GM11168 (cell line): ENCODE results near the gene ADRM1.

Experiments used
- in situ Hi-C: fragments of 300-500 bp; cut with MboI; formaldehyde crosslinking; loops from one replicate; pipeline ENCODE4 v1.12.0; 2022; ENCODE audit warnings: low sequenced_read_pairs; ENCODE audit not compliant: unreplicated experiment

ADRM1 gene

DNA sequence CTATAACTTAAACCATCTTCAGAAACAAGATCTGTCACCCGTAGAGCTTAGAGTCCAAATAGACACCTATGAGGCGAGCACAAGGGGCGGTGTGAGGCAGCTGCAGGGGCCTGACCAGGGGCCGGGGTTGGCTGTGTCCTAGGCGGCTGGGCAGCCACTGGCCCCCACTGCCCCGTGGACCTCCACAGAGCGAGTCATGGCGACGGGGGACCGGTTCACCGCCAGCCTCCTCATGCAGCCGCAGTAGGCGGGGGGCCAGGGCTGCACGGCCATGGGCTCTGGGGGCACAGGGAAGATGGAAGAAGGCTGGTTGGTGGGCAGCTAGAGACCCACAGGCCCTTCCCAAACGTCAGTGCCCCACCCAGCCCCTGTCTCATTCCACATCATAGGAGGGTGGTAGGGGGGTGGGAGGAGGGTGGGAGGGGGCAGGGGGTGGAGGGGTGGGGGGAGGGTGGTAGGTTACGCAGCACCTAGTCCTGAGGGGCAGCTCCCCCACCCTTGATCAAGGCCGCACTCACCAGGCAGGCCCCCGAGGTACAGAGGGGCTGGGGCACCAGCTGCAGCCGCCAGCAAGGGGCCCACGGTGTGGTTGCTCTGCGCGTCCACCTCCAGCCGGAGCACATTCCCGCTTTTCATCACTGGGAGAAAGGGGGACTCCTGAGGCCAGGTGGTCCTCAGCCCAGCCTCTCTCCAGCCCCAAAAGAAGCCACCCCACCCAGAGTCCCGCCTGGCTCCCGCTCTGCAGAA lies 6.6 kb downstream of the ADRM1 start:
- in situ Hi-C loops, result no loop called here

DNA sequence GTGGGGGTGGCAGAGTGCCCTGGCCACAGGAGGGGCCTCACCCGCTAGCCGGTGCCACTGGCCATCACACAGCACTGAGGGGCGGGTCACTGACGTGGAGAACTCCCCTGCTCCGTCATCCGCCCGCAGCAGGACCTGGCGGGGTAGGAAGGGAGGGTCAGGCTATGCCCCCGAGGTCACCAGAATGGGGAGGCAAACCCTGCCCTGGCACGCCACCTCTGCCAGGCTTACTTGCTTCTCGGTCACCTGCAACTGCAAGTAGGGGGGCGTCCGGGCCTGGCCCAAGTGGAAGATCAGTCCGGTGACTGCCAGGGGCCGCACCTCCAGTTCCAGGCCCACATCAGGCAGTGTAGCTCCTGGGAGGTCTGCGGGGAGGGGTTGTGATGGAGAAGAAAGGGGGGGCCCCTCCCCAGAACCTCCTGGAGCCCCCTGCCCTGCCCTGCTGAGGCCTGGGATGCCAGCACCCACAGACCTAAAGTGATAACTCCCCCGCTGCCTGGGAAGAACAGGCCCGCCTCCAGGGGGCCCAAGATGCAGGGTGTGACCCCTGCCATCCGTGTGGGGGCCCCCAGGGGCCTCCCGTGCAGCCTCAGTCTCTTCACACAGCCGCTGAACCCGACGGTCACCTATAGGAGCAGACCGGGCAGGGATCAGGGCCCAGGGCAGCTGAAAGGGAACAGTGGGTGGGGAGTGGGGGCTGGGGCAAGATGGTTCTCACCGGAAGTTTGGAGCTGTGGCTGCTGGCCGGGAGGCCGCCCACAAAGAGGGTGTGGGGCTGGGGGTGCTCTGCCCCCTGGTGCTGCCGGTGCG lies 7.4 kb downstream of the ADRM1 start:
- in situ Hi-C loops, result no loop called here

DNA sequence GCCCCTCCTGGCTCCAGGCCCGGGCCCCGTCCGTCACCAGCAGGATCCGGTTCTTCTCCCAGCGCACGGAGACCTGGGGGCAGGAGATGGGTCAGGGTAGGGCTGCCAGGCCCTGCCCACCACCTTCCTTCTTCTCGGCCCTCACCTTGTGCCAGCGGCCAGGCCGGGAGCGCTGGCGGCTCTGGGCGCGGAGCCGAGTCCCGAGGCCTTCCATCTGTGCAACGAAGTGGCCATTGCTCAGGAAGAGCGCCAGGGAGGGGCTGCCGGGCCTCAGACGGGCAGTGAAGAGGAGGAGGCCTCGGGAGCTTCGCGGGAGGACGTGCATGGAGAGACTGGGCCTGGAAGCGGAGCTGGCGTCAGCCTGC lies 7.9 kb downstream of the ADRM1 start:
- in situ Hi-C loops, result no loop called here

DNA sequence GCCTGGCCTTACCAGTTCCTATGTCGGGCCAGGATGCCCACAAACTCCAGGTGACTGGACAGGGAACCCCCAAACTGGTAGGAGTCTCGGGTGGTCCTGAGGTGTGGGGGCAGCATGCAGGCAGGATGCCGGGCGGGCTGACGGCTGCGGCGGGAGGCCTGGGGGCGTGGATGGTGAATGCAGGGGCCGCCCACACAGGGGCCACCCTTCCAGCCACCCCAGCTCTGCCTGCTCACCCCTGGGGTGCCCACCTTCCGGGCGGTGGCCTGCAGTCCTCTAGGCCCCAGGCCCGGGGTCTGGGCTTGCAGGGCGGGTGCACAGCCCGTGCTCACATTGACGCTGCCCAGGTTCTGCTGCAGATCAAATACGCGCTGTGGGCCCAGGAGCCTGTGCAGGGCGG lies 8.4 kb downstream of the ADRM1 start:
- in situ Hi-C loops, result no loop called here

DNA sequence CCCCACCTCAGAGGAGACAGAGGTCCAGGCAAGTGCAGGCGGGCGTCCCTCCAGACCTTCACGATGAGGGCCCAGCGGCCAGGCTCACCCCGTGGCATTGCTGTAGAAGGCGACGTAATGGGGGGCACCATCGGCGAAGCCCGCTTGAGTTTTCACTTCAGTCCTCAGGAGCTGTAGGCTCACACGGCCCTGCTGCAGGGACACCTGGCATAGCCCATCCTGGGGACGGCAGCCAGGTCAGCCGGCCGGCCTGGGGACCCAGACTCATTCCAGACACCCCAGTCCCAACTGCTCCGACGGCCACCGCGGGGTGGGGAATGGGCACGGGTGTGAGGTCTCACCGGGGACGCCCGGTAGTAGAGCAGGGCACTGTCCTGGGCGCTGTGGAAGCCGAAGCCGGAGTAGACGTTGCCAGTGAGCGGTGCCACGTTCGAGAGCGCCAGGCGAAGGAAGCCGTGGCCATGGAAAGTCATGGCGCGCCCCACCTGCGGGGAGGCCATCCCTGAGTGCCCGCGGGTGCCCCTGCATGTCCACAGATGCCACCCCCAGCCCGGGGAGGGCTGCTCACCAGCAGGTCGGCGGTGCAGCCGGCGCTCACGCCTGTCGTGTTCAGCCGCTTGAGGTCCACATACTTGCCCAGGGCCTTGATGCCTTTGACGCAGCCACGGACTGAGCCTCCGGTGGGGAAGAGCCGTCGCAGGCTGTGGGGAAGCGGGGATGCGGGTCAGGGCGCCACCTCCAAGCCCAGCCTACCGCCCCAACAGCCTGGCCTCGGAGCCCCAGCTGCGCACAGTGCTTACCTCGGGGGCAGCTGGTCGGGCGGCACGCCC lies 9.2 kb downstream of the ADRM1 start:
- in situ Hi-C loops, result no loop called here

DNA sequence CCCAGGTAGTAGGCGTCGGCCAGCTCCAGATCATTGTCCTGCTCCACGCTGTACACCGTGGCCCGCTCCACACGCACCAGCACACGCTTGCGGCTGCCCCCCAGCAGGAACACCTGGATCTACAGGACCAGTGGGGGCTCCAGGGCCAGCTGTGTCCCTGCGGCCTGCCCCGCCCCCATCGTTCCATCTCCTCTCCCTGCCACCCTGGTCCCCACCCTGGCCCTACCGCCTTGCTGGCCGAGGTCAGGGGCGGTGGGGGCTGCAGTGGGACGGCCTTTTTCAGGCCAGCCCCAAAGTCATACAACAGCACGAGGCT lies 9.8 kb downstream of the ADRM1 start:
- in situ Hi-C loops, result no loop called here

DNA sequence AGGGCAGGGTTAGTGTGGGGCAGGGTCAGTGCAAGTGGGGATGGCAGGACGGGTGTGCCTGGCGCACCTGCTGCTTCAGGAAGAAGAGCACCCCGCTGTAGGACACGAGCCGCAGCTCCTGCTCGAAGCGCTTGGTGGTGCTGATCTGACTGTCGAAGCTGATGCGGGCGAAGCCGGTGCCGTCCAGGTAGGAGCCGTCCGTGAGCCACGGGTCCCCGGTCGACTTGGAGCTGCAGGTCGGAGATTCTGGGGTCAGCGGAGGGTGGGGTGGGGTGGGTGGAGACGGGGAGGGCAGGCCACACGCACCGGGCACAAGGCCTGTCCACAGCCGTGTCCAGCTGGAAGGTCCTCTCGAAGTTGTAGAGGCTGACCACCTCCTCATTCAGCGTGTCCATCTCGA lies 10.2 kb downstream of the ADRM1 start:
- in situ Hi-C loops, result no loop called here

DNA sequence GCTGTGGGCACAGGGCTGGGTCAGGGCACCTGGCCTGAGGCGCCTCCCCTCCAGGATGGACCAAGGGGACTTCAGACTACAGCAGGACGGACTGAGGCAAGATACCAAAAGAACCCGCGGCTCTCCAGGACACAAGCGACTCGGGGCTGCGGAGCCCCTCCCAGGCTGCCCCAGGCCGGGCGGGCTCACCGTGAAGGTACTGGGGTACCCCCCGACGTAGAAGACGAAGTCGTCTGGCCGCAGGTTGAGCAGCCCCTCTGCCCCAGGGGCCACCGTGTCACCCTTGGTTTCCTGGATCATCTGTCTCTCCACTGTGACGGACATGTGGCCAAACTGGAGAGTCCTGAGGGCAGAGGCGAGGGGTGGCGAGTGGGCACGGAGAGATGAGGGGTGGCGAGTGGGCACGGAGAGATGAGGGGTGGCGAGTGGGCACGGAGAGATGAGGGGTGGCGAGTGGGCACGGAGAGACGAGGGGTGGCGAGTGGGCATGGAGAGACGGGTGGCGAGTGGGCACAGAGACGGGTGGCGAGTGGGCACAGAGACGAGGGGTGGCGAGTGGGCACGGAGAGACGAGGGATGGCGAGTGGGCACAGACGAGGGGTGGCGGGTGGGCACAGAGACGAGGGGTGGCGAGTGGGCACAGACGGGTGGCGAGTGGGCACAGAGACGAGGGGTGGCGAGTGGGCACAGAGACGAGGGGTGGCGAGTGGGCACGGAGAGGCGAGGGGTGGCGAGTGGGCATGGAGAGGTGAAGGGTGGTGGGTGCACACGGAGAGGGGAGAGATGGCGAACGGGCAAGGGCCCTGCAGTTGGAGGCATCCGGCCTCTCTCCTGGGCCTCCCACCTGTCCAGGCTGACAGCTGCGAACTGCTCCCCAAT lies 10.9 kb downstream of the ADRM1 start:
- in situ Hi-C loops, result no loop called here

DNA sequence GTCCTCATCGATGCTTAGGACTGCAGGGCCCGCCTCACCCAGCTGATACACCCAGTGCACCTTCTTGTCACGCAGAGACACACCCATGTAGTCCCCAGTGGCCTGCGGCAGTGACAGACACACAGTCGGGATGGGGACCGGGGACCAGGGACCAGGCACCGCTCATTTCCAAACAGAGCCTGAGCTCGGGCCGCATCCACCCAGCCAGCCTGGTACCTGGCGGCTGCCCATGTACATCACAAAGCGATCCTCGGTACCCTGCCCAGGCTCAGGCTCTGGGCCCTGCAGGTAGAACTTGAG lies 11.5 kb downstream of the ADRM1 start:
- in situ Hi-C loops, result no loop called here

DNA sequence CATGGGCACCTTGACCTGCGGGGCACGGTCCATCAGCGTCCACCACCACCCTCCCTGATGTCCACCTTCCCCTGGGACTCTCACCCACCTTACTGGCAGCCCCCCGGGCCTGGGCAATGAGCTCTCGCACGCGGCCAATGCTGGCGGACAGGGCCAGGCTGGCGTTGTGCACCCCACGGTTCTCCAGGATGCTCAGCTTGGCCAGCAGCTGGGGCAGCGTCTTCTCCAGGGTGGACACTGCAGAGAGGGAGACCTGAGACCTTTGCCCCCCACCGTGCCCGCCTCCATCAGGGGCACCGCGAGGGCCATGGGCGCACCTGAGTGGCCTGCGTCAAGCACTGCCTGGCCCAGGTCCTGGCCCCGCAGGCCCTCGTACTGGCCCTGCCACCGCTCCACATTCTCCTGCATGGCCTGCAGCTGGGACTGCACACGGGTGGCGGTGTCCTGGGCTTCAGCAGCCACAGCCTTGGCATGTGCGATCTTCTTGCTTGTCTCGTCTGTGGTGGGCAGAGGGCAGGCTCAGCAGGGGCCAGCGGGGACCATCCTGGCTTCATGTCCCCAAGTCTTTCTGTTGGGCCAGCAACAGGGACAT lies 12.0 kb downstream of the ADRM1 start:
- in situ Hi-C loops, result no loop called here

DNA sequence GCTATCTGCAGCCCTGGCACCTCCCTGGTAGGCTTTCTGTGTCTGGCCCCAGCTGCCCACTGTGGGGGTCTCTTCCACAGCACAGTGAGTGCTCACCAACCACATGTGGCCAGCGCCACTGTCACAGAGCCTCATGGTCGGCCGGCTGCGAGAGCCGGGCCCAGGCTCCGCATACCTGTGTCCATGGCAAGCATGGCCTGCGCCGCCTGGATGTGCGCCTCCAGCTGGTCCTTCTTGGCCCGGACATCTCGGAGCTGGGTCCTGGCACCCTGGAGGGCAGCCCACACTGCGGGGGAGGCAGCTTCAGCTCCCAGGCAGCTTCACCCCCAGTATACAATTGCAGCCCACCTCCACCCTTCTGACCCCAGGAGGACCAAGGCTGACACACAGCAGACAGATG lies 13.0 kb downstream of the ADRM1 start:
- in situ Hi-C loops, result no loop called here

DNA sequence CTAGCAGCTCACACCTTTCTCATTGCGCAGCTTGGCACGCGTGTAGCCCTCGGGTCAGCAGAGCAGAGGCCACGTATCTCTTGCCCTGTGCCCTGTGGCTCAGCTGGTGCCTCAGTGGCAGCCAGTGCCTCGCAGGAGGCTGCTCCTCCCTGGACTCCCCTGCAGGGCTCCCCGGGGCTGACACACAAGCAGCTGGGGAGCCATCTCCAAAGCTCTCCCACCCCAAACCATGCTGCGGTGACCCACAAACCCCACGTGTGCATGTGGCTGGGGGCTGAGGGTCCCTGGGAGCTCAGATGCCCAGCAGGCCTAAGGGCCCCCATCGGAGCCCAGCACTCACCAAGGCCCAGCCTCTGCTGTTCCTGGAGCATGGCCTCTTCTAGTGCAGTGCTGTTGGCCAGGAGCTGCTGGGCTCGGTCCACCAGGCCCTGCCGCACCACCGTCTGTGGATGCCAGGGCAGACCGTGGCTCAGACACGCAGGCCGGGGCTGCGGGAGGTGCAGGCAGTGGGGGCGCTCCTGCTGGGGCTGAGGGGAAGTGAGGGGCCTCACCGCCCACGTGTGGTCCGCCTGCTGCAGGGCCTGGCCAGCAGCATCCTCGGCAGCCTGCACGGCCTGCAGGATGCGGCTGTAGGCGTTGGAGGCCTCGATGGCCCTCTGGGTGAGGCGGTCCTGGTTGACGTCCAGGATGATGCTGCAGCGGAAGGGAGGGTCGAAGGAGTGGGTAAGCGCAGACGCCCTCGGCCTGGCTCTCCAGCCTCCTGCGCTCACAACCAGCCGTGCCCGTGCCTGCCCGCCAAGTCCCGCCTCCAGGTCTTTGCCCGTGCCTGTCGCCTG lies 13.8 kb downstream of the ADRM1 start:
- in situ Hi-C loops, result no loop called here

DNA sequence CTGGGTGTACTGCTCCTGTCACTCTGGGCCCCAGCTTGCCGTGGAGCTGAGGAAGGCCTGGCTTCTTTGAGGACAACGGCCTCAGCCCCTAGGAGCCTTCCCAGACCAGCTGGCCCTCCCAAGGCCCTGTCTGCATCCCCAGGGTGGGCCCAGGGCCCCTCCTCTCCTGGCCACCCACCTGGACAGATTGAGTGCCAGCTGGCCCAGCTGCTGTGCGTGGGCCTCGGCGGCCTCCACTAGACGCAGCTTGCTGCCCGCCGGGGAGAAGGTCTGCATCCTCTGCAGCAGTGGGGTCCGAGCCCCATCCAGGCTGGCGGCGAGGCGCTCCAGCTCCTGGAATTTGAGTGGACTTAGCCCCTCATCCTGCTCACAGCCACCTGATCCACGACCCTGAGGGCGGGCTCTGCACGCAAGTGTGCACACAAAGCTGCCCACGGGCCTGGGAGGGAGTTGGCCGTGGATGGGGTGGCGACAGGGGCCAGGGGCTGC lies 14.4 kb downstream of the ADRM1 start:
- in situ Hi-C loops, result no loop called here

DNA sequence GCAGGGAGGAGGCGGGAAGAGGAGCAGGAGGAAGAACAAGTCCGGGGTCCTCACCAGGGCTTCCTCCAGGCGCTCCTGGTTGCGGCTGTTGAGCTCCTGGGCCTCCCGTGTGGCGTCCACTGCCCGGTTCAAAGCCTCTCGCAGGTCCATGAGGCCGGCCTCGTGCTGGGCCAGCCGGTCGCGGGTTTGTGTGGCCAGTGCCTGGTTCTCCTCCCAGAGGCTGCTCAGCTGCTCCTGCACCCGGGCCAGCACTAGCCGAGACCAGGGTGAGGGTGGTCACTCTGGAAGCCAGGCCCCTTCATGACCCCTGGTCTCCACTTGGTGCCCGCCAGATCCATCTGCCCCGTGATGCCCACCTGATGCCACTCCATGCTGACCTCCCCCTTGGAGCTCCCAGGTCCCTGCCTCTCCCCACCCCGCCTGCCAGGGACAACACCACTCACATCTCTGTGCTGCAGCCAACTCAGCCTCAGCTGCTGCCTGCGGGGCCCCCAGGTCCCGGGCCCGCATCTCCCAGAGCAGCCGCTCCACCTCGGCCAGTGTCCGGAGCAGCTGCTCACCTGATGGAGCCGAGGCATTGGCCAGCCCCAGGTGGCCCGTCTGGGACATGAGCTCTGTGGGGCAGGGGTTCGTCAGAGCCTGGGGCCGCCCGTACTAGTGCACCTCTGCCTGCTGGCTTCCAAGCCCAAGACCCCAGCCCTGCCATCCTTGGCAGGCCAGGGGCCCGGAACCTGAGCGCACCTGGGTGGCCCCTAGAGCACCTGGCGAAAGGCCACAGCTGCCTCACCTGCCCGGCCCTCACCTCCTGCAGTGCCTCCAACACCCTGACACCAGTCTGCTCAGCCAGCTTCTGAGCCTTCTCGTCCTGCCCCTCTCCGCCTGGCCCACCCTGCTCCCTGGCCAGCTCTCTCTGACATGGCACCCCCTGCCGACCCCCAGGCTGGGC lies 15.9 kb downstream of the ADRM1 start:
- in situ Hi-C loops, result no loop called here

DNA sequence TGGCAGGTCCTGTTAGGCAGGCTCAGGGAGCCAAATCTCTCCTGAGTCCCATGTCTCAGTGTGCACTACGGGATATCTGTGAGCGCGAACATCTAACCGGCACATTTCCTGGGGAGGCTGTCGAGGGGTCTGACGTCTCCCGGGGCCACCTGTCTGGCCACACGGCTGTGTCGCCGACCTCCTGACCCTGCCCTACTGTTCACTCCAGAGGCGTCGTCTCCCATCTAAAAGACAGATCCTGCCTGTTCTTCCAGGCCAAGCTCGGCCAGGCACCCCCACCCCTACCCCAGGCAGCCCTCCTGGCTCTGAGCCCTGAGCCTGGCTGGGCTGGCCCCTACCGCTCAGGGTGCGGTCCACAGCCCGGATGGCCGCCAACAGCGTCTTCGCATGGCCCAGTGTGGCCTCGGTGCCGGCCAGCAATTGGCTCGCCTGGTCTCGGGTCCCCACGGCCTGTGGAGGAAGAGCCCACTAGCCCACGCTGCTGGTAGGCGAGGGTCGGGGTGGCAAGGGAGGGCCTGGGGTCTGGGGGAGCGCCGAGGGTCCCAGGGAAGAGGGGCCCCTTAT lies 16.6 kb downstream of the ADRM1 start:
- in situ Hi-C loops, result no loop called here

DNA sequence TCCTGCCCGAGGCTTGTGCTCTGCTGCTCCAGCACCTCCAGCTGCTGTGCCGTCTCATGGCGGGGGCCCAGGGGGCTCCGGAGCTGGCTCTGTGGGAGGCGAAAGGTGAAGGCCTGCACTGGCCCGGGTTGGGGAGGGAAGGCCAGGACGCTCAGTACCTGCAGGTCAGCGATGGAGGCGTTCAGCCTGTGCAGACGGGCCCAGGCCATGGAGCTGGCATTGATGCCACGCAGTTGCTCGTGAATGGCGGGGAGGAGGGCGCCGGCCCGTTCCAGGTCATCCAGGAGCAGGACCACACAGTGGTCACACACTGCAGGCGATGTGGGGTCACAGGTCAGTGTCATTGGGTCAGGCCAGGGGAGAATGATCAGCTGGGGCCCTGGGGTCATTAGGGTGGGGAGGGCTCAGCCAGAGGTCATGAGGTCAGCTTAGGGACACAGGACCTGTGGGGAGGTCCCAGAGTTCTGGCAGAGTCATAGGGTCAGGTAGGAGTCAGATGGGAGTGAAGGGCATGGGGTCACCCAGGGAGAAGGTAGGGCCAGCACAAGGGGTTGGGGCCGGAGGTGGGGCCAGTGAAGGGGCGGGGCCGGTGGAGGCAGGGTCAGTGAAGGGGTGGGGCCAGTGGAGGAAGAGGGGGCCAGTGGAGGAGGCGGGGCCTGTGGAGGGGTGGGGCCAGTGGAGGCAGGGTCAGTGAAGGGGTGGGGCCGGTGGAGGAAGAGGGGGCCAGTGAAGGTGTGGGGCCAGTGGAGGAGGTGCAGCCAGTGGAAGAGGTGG lies 18.0 kb downstream of the ADRM1 start:
- in situ Hi-C loops, result no loop called here

DNA sequence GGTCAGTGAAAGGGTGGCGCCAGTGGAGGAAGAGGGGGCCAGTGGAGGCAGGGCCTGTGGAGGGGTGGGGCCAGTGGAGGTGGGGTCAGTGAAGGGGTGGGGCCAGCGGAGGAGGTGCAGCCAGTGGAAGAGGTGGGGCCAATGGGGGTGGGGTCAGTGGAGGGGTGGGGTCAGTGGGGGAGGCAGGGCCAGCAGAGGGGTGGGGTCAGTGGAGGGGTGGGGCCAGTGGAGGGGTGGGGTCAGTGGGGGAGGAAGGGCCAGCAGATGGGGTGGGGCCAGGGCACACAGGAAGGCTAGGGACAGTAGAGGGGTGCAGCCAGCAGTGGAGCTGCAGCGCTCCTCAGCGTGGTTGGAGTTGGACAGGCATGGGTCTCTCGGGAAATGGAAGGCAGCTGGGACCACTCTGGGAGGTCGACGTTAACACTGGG lies 18.7 kb downstream of the ADRM1 start:
- in situ Hi-C loops, result no loop called here
